Inflammatory macrophage (primary cell): ENCODE results near the gene CBFA2T2.
A peak's percentile ranks its signal among the peaks of the same experiment; 100 is the strongest.

Experiments
- DNase-seq, 2 donors: peaks; one replicate each; pipeline ENCODE4 v3.0.0-alpha.2; 2020 to 2022

CBFA2T2 gene

DNA sequence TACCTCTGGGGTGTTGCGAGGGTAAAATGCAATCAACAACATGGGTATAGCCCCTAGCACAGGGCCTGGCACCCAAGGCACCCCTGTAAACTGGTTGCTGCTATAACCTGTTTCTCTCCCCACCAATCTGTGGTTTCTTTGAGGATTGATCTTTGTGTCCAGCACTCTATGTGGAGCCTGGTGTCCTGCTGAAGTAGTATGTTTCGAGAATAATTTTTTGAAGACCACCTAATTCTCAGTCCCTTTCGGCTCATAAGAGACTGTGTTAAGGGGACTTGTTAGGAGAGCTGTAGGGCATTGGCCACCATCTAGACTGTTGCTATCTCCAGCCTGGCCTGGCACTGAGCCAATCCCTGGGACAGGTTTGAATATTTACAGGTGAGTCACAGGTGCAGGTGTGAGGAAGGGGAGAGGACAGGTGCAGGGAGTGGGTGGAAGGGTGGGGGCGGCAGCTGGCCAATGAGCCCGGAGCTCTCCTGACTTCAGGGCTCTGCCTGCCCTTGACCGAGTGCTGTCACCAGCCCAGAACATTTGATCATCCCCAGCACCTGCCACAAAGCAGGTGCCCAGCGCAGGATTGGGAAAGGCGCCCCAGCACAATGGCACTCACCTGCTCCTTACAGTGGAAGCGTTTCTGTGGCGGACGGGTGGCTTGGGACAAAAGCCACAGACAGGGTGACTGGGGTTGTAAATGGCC, 164.2 kb downstream of the CBFA2T2 start:
- DNase-seq: no peak

DNA sequence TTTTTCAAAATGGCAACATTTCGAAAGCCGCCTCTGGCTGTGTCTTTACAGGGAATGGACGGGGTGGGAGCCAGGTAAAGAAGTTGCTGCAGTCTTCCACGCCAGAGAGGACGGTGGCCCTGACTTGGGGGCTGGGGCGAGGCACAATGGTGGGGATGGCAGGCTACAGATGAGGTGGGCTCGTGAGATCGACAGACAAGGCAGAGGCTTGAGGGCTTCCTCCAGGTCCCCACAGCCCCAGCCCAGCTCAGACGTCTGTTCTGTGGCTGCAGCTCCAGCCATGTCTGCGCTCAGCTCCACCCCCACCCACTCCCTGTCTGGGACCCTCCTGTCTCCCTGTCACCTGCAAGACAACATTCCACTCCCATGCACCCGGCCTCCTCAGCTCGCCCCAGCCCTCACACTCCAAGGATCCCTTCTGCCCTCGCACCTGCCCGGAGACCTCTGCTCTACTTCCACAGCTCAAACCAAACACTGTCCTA, 164.8 kb downstream of the CBFA2T2 start:
- DNase-seq: no peak

DNA sequence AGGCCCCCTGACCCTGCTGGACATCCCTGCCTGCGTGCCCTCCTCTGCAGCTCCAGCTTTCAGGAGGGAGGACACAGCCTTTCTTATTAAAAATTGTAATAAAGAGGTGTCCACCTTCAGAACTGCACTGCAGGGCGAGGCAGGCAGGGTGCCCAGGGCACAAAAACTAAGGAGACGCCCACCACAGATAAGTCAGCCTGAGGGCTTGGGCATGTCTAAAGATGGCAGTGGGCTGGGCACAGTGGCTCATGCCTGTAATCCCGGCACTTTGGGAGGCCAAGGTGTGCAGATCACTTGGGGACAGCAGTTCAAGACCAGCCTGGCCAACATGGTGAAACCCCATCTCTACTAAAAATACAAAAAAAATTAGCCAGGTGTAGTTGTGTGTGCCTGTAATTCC, 165.3 kb downstream of the CBFA2T2 start:
- no peak for DNase-seq

DNA sequence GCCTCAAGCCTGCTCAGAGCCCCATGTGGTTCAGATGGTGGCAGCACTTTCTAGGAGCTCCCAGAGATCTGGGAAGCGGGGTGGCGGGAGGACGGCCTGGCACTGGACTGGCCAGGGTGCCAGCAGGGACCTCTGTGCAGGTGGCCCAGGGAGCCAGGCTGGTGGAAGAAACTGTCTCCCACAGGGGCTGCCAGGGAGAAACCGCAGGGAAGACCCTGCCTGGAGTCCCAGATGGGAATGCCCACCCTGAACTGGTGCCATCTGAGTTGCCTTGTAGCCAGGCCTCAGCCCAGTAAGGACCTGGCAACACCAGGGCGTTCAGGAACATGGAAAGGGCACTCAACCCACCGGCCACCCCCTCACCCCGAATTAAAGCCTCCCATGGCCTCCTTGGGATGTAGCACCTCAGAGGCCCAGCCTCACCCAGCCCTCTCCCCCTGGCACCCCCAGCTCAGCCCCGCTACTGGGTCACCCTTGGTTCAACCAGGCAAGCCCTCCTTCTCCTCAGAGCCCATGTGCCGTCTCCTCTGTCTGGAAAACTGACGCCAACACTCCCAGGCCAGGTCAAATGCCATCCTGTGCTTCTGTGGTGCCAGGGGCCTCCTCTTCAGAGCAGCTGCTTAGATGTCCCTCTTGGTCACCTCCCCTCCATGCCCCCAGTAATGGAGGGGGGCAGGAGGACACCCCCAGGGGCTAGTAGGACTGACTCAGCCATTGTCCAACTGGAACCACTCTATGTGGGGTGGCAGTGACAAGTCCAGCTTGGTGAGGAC, 166.3 kb downstream of the CBFA2T2 start:
- no peak for DNase-seq

DNA sequence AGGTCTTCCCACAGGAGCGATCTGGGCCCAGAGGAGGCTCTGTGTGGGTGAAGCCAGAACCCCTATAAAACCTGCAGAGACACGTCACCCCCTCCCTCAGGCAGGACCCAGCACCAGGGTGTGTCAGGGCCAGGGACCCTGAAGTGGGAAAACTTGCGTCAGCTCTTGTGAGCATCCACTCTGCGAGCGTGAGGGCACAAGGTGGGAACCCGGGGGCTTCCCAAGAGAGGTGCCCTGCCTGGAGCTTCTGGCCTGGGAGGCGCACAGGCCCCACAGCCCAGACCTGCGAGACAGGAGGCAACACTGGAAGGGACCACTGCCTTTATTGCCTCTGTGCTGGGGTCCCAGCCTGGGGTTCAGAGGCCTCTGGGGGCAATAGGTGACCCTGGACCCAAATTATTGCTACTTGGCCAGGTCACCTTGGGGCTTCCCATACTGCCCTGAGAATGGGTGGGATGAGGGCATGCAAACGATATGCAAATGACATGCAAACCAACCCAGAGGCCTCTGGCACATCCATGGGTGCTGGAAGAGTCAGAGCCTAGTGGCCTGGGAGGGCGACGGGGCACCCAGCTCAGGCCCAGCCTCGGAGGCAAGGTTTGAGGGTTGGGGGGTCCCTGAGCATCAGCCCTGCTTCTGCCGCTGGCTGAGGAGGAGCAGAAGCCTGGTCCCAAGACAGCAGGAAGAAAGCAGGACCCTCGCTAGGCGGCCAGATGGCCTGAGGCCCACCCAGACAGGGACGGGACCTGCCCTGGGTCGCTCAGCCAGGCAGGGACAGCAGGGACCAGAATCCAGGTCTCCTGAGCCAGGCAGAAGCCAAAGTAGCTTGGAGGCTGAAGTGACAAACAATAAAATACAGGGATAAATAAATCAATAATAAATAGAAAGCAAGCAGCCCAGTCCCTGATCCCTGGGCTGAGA, 167.1 kb downstream of the CBFA2T2 start:
- no peak for DNase-seq

DNA sequence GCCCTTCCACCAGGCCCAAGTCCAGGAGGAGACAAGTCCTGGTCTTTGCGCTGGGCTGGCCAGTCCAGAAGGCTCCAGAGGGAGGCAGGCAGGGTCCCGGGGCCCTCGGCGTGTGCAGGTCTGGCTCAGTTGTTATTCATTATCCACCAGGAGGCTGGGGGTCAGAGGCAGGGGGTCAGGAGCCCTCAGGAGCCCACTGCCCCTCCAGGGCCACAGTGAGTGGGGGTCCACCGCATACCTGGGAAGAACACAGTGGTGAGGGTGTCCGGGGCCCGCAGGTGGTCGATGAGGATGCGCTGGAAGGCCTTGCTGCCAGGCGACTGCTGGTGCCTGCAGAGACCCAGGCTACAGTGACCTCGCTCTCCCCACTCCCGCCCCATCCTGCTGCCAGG, 167.8 kb downstream of the CBFA2T2 start:
- no peak for DNase-seq

DNA sequence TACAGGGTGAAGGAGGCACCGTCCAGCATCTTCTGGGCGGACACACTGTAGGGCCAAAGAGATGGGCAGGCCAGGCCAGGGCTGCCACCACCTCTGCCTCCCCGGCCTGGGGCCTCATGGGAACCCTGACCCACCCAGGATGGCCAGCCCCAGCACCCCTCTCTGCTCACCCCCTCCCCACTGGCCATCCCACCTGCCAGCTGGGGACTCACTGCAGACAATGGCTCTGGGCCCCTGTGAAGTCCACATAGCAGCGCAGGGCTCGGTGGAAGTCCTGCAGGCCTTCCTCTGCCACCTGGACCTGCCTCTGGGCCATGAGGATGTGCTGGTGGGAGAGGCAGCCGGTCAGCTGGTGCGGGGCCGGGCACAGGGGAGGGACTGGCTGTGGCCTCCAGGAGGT, 168.6 kb downstream of the CBFA2T2 start:
- DNase-seq: no peak

DNA sequence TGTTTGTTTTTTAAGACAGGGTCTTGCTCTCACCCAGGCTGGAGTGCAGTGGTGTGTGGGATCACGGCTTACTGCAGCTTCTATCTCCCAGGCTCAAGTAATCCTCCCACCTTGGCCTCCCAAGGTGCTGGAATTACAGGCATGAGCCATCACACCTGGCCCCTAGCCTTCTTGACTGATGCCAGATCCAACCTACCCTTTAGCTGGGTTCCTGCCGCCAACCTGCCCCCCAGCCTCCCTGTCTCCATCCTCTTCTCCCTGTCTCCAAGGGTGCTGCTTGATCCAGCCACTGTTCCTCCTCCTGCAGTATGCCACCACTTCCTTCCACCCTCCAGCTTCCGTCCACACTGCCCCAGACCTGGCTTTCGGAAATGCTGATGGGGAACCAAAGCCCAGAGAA, 169.0 kb downstream of the CBFA2T2 start:
- DNase-seq: no peak

DNA sequence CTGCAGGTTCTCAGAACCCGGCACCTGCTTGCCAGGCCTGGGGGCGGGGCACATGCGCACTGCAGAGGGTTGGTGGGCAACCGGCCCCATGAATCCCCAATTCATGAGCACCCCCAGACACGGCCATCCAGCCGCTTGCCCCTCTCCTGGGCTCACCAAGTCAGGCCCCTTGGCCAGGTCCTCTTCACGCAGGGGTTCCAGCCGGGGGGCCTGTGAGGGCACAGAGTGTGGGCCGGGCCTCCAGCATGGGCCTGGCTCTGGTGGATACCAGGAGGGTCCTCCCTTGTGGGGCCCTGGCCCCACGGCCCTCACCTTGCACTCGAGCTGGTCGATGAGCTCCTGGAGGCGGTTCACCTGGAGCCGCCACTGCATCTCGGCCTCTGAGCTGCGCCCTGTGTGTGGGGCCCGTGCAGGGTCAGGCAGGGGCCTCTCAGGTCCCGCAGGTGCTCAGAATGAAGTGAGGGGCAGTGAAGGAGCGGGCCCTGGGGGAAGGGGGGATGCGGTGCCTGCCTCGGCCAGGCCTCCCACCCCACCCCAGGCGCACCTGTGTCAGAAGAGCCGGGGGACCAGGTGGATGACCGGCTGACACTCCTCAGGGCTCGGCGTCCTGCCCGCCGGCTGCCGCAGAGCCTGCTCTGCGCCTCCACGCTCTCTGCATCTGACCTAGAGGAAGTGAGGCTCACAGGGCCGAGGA, 169.6 kb downstream of the CBFA2T2 start:
- no peak for DNase-seq

DNA sequence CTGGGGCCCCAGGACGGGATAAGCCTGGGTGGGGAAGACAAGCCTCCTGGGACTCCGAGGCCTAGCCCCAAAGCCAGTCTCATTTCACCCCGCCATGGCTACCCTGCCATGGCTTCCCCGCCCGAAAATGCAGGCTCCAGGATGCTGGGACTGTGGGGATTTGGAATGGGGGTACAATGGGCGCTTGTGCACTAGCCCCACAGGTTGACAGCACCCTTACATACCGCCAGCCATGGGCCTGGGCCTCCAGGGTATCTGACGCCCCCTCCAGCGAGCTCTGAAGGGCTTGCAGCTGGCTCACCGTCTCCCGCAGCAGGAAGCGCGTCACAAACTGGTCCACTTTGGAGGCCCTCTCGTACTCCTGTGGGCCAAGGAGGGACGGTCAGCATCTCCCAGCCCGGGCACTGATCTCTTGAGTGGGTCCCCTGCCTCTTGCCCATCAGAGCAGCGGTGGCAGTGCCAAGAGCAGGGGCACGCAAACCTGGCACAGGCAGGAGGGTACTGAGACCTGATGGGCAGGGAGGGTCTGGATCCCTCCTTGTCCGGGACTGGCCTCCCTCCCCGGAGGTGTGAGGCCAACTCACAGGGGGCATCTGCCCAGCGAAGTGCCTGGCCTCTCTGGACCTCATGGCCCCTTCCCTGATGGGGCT, 170.3 kb downstream of the CBFA2T2 start:
- no peak for DNase-seq

DNA sequence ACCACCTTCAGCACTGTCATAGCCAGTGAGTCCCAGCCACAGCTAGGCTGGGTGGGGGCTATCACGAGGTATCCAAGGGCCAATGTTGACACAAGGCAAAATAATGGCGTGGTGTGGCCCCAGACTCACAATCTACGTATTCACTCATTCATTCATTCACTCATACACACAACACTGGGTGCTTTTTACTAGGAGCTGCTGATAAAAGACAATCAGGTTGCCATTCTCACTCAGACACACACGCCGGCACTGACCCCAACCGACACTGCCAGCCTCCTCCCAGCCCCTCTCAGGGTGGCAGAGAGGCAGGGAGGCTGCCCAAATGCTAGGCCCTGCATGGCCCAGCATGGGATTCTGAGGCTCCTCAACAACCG, 170.8 kb downstream of the CBFA2T2 start:
- DNase-seq: no peak

DNA sequence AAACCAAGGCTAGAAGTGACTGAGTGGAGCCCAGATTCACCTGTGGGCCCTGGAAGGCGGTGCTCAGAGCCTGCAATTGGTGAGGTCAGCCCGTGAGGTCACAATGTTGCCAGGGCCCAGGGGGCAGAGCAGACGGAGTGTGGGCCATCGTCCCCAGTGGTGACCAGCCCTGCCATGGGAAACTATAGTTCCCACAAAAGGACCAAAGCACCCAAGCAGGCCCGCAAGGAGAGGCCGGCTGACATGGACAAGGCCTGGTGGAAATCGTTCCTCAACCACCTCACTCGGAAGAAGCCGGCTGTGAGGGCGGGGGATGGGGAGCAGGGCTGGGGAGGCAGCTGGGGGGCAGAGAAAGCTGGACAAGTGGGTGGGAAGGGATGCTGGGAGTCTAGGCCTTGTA, 172.3 kb downstream of the CBFA2T2 start, which contains the start of gene C20orf144:
C20orf144 (plus strand) TSS at position 156 of the 400 bp plus-strand sequence; CDS start at position 175, 19 bp downstream.
- no peak for DNase-seq

DNA sequence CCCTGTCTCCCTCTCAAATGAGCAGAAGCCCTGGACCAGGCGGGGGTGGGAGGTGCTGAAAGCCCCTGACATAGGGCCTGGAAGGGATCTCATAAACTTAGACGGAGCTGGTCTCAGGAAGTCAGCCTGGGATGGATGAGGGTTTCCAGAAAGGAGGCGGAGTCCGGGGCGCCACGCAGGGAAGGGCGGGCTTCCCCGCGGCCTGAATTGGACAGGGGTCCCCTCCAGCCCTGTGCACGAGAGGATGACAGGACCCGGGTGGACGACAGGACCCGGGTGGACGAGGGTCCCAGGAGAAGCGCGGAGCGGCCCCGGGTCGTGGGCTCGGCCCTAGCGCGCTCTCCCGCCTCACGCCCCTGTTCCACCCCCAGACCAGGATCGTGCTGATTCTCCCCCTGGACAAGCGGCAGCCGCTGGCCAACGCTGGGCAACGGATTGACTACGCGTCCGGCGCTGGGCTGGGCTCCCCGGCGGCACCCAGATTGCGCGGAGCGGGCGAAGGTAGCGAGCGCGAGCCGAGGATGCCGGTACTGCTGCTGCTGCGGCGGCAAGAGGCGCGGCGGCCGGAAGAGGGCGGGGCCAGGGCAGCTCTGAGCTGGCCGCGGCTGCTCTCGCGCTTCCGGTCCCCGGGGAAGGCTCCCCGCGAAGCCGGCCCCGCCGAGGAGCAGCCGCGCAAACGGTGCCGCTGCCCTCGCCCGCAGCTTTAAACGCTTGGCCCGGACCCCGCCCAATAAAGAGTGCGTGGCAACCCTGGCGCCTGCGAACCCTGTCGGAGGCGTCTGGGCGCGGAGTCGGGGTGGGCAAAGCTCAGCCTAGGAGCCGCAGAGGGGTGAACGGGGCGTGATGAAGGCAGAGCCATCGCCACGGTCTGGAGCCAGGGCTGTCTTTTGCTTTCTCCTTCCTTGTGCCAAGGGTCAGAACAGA, 173.5 kb downstream of the CBFA2T2 start:
- DNase-seq: peak; percentile 67 to 81

DNA sequence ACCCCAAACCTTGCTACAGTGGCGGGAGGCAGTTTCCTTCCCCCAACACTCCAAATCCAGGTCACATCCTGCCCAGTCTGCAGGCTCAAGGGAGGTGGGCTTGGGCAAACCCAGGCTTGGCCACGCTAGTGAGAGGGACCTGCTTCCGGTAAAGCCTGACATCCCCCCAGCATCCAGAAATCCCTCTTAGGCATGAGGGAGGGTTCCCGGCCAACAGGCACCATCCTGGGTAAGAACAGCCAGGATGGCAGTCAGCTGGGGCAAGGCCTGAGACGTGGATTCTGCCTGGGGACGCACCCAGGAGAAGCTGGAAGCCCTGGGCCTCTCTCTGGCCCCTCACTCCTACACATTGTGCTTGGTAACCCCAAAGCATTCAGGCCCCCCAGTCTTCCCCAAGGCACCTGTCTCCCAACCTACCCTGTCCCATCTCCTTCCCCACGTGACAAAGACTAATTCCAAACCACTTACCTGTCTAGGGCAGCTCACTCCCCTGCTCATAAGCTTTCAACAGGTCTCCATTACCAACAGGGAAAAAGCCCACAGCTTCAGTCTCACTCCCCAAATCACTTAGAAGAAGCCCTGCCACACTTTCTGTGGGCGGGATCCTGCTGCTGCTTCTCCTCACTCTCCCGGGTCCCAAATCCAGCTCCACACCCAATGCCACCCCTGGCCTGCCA, 174.3 kb downstream of the CBFA2T2 start:
- no peak for DNase-seq

DNA sequence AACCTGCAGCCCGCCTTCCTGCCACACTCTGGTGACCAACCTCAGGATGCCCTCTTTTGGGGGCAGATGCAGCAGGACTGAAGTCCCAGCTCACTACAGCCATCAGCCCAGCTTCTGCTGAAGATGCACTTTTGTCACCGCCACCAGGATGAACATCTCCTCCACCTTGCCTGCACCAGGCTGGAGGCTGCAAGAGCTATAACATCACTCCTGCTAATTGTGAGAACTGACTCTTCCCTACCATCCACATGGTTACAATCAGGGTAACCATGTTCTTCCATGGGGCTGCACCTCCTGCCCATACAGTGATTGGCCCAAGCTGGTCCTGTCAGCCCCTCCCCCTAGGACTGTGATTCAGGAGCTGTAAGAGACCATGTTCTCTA, 174.9 kb downstream of the CBFA2T2 start:
- DNase-seq: no peak

DNA sequence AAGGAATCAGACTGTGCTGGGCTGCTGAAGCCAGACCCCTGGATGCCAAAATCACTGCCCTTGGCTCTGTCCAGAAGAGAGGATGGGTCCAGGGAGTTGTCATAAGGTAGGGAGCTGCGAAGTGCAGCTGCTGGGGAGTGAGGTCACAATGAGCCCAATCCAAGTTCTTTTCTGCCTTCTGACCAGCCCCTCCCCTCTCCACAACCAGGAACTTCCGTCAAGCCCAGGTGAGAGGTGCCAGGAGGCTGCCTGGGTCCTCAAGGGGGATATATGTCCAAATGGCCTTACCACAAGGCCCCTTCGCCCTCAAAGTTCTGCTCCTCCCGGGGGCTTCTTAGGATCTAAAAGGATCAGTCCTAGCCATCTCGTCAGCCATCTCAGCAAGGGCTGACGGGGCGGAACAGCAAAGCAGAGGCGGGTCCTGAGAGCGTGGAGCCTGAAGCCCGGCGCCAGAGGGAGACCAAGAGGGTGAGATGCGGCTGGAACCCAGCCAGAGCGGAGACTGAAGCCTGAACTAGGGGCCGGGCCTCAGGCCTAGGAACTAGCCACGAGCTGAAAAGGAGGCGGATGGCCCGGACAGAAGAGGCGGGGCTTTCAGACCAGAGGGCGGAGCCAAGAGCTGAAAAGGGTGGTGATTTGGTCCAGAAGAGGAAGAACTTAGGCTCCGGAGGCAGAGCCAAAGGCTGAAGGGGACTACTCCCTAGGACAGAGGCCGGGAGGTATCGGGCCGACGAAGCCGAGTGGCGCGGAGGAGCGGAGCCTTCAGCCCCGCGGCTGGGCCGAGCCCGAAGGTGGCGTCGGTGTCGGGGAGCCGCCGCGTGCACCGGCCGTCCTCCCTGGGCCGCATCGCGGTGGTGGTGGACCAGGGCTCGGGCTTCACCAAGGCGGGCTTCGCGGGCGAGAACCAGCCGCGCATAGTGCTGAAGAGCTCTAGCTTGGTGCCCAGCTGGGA, 176.7 kb downstream of the CBFA2T2 start, which contains the start of gene ACTL10:
ACTL10 (plus strand) TSS at position 651 of the 952 bp plus-strand sequence. CDS start 555 bp downstream, outside the sequence.
- peak; percentile 99 to 100 for DNase-seq

DNA sequence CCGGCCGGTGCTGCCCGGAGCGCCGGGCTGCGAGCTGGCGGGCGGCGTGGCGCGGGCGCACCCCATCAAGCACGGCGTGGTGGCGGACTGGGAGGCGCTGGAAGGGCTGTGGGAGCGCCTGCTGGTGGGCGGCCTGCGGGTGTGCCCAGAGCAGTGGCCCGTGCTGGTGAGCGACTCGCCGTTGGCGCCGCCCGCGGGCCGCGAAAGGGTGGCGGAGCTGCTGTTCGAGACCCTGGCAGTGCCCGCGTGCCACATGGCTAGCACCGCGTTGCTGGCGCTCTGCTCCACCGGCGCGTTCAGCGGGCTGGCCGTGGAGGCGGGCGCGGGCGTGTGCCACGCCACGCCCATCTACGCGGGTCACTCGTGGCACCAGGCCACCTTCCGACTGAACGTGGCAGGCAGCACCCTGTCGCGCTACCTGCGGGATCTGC, 177.4 kb downstream of the CBFA2T2 start:
- peak in 1 of 2 donors; percentile 31 for DNase-seq

DNA sequence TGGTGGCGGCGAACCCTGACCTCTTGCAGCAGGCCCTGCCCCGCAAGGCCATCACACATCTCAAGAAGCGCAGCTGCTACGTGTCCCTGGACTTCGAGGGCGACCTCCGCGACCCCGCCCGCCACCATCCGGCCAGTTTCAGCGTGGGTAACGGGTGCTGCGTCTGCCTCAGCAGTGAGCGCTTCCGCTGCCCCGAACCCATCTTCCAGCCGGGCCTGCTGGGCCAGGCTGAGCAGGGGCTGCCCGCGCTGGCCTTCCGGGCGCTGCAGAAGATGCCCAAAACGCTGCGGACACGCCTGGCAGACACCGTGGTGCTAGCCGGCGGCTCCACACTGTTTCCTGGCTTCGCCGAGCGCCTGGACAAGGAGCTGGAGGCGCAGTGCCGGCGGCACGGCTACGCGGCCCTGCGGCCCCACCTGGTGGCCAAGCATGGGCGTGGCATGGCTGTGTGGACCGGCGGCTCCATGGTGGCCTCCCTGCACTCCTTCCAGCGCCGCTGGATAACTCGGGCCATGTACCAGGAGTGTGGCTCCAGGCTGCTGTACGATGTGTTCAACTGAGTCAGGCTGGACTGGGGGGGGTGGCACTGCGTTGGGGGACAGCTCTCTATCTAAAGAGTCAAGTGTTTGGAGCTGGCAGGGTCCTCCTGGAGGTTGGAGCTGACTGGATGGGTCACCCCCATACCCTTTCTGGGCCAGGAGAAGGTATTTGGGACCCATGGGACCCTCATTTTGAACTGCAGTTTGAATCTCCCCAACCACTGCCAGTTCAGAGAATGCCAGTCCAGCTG, 178.0 kb downstream of the CBFA2T2 start:
- DNase-seq: peak; percentile 64 to 80
